Testis (tissue), 2 donors: ENCODE data around the gene THAP3.

ENCODE experiments used
- POLR2A ChIP-seq: fragments of 450-650 bp; IDR thresholded peaks from one replicate; pipeline ENCODE4 v1.6.1; 2017; ENCODE audit warnings: antibody characterized with exemption, mild to moderate bottlenecking, moderate library complexity
- TF ChIP-seq, protein P1 (sequence below), 3 experiments: fragments of 450-650 bp in 2 of 3; fragments of 200-600 bp in 1 of 3; sonication (generic) in 1 of 3; IDR thresholded peaks; one replicate each; pipeline ENCODE4 v1.5.1; 2016 to 2019; ENCODE audit warnings: antibody characterized with exemption in 3 of 3, mild to moderate bottlenecking in 2 of 3, moderate library complexity in 1 of 3

DNA sequence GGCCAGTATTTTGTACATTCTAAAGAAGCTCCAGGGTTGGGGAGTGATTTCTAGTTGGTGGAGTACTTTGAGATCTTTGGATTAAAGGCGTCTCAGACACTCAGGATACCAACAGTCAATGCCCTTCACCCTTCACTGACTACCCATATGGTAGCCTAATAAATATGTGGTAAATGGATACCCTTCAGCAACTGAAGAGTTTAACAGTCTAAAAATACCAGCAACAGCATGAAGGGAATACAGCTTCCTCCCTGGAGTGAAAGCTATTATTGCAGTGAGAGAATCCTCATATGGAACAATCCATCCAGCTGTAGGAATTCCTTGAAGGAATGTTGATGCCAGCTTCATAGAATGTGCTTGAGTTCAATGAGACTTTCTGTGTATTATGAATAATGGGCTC is 50.1 kb downstream of the THAP3 start:
- no peak for TF ChIP-seq POLR2A
- TF ChIP-seq, protein P1, sequence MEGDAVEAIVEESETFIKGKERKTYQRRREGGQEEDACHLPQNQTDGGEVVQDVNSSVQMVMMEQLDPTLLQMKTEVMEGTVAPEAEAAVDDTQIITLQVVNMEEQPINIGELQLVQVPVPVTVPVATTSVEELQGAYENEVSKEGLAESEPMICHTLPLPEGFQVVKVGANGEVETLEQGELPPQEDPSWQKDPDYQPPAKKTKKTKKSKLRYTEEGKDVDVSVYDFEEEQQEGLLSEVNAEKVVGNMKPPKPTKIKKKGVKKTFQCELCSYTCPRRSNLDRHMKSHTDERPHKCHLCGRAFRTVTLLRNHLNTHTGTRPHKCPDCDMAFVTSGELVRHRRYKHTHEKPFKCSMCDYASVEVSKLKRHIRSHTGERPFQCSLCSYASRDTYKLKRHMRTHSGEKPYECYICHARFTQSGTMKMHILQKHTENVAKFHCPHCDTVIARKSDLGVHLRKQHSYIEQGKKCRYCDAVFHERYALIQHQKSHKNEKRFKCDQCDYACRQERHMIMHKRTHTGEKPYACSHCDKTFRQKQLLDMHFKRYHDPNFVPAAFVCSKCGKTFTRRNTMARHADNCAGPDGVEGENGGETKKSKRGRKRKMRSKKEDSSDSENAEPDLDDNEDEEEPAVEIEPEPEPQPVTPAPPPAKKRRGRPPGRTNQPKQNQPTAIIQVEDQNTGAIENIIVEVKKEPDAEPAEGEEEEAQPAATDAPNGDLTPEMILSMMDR (IDR thresholded peaks at IDR 0.05), result no peak
